Natural killer cell (primary cell): Measurements from ENCODE around the gene LBHD1. TPM values are rescaled to one million over a fixed set of nuclear protein-coding genes. Genes with fewer than 3 reads are reported as not detected.
"Not testable (repeated sequence)": the region's sequence is repeated elsewhere in the genome, so short reads cannot be mapped to it uniquely, and the experiment has no call there.

ENCODE experiments used
- ATAC-seq, 3 donors: fragments of 150-1000 bp in 2 of 3; fragments of 200-7000 bp in 1 of 3; cut with Tn5 transposase; 1 replicate in 1 of 3; 2 replicates in 2 of 3; pipeline ENCODE4 v1.10.0; 2021; ENCODE audit warnings: mild to moderate bottlenecking in 2 of 3, moderate library complexity in 2 of 3
- DNase-seq, 2 donors: peaks; one replicate each; pipeline versions ENCODE4 v3.0.0 to v3.0.0-alpha.2; 2013 to 2021; ENCODE audit warnings: mixed read lengths in 1 of 2
- H3K27ac ChIP-seq: one replicate; pipeline ENCODE4 v1.5.1; 2013; ENCODE audit warnings: mild to moderate bottlenecking, low read length
- H3K27me3 ChIP-seq: one replicate; pipeline ENCODE4 v1.6.1; 2013; ENCODE audit warnings: low read length; ENCODE audit not compliant: control insufficient read depth, insufficient read depth
- H3K36me3 ChIP-seq: one replicate; pipeline ENCODE4 v1.6.1; 2013; ENCODE audit warnings: low read length; ENCODE audit not compliant: control insufficient read depth, insufficient read depth
- H3K4me1 ChIP-seq: one replicate; pipeline ENCODE4 v1.6.1; 2013; ENCODE audit warnings: low read length; ENCODE audit not compliant: control insufficient read depth, insufficient read depth
- H3K4me3 ChIP-seq: one replicate; pipeline ENCODE4 v1.5.1; 2013; ENCODE audit warnings: low read length
- H3K9me3 ChIP-seq: one replicate; pipeline ENCODE4 v1.6.1; 2013; ENCODE audit warnings: low read length; ENCODE audit not compliant: control insufficient read depth, insufficient read depth
- H3K27ac Mint-ChIP-seq, 2 donors: one replicate each; pipeline ENCODE4 v1.8.0; 2022; ENCODE audit warnings: mild to moderate bottlenecking in 2 of 2, mixed read lengths in 2 of 2, moderate library complexity in 1 of 2
- H3K27me3 Mint-ChIP-seq, 2 donors: one replicate each; pipeline ENCODE4 v1.8.0; 2022; ENCODE audit warnings: low read depth in 2 of 2, mixed read lengths in 2 of 2
- H3K36me3 Mint-ChIP-seq: one replicate; pipeline ENCODE4 v1.8.0; 2022; ENCODE audit warnings: mixed read lengths
- H3K4me1 Mint-ChIP-seq, 2 donors: one replicate each; pipeline ENCODE4 v1.8.0; 2022; ENCODE audit warnings: mixed read lengths in 2 of 2
- H3K4me3 Mint-ChIP-seq: one replicate; pipeline ENCODE4 v1.8.0; 2022; ENCODE audit warnings: mild to moderate bottlenecking, moderate library complexity, mixed read lengths
- H3K9me3 Mint-ChIP-seq, 2 donors: one replicate each; pipeline ENCODE4 v1.8.0; 2022; ENCODE audit warnings: mixed read lengths in 2 of 2
- WGBS: methylation state at CpG from one replicate; pipeline ENCODE4 v1.1.7; 2013; ENCODE audit warnings: missing lambda C conversion rate; ENCODE audit not compliant: insufficient coverage; 5-methylcytosine and 5-hydroxymethylcytosine counted together
- intact Hi-C: fragments of 100-400 bp; cut with micrococcal nuclease; formaldehyde crosslinking; loops from one replicate; pipeline ENCODE4 v1.14.2; 2022
- total RNA-seq, 4 donors: library from RNA; stranded (reverse); fragments of 120-200 nt in 1 of 4; gene quantifications; one replicate each; pipeline versions ENCODE4 v1.2.3 to v1.2.4, GENCODE V29; 2013 to 2022
- TF ChIP-seq, protein P1 (sequence below): fragments of 200-600 bp; IDR thresholded peaks from one replicate; pipeline ENCODE4 v1.8.0; 2022; ENCODE audit warnings: antibody characterized with exemption

The LBHD1 gene
- total RNA-seq, 3 donors from 2014 or later (not counting 1 experiment from before 2014, with no cell fraction given): 17.4 to 29.1 (median 20.4) TPM

DNA sequence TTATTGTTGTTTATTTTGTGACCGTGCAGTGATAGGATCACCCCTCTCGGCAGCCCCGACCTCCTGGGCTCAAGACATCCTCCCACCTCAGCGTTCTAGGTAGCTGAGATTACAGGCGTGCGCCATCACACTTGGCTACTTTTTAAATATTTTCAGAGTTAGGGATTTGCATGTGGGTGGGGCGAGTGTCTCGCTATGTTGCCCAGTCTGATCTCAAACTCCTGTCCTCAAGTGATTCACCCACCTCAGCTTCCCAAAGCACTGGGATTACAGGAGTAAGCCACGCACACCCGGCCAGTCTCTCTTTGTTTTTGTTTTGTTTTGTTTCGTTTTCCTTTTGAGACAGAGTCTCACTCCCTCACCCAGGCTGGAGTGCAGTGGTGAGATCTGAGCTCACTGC is 17.8 kb downstream of the LBHD1 start:
- intact Hi-C loops: no loop called here
- Mint-ChIP-seq H3K36me3 (no peaks in the 10 kb centered on the region), H3K9me3 (no peaks in the 10 kb centered on the region), H3K4me3 (peak overlapping the region; percentile 52), H3K4me1 (peaks cover 15 to 17% of the 10 kb centered on the region in 2 donors), H3K27ac (peak overlapping the region; percentile 98 to 99), H3K27me3 (peaks cover 0 to 3% of the 10 kb centered on the region in 2 donors)
- WGBS: 94% methylated on average over 7 of the region's 11 CpGs
- peaks cover 22% of the 10 kb centered on the region for H3K4me1 ChIP-seq
- peaks cover 6% of the 10 kb centered on the region for H3K36me3 ChIP-seq
- no peak for ATAC-seq
- peak in 1 of 2 donors; percentile 5 for DNase-seq
- no peaks in the 10 kb centered on the region for H3K27me3 ChIP-seq
- TF ChIP-seq, protein P1, sequence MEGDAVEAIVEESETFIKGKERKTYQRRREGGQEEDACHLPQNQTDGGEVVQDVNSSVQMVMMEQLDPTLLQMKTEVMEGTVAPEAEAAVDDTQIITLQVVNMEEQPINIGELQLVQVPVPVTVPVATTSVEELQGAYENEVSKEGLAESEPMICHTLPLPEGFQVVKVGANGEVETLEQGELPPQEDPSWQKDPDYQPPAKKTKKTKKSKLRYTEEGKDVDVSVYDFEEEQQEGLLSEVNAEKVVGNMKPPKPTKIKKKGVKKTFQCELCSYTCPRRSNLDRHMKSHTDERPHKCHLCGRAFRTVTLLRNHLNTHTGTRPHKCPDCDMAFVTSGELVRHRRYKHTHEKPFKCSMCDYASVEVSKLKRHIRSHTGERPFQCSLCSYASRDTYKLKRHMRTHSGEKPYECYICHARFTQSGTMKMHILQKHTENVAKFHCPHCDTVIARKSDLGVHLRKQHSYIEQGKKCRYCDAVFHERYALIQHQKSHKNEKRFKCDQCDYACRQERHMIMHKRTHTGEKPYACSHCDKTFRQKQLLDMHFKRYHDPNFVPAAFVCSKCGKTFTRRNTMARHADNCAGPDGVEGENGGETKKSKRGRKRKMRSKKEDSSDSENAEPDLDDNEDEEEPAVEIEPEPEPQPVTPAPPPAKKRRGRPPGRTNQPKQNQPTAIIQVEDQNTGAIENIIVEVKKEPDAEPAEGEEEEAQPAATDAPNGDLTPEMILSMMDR: no peak
- no peak overlapping the region for H3K4me3 ChIP-seq
- H3K9me3 ChIP-seq: no peaks in the 10 kb centered on the region
- H3K27ac ChIP-seq: no peak overlapping the region

DNA sequence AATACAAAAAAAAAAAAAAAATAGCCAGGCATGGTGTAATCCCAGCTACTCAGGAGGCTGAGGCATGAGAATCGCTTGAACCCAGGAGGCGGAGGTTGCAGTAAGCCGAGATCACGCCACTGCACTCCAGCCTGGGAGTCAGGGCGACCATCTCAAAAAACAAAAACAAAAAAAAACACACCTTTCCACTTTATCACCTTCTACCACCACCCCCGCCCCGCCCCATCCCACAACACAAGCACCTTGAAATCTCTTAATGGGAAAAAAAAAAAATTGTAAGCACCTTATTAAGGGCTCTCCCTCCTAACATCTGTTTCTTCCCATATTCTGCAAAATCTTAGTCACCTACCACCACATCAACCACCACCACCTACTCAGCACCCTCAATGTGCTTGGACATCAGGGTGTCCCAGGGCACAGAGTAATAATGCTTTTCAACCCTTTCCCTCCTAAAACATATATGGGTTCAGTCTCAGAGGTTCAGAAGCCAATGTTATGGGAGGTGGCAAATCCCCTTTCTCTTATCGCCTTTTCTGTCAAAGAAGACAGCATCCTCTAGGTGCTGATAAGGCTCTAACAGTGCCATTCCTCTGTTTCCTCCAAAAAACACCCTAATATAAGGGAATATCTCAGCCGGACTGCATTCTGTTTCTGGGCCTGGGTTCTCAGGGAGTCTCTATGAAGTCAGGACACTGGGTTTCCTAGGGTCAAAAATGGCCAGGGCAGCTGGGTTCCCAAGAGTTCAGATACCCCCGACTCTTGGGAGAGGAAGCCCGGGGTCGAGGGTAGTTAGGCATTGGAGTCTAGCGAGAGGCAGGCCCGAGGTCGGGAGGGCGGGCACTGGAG is 19.7 kb downstream of the LBHD1 start:
- intact Hi-C loops: no loop called here

DNA sequence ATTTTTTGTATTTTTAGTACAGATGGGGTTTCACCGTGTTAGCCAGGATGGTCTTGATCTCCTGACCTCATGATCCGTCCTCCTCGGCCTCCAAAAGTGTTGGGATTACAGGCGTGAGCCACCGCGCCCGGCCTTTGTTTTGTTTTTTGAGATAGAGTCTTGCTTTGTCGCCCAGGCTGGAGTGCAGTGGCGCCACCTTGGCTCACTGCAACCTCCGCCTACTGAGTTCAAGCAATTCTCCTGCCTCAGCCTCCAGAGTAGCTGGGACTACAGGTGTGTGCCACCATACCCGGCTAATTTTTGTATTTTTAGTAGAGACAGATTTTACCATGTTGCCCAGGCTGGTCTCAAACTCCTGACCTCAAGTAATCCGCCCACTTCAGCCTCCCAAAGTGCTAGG is 21.8 kb downstream of the LBHD1 start:
- H3K9me3 Mint-ChIP-seq, H3K27ac ChIP-seq, H3K9me3 ChIP-seq, H3K27me3 ChIP-seq, H3K27ac Mint-ChIP-seq, ATAC-seq, H3K4me3 ChIP-seq, H3K27me3 Mint-ChIP-seq, H3K36me3 Mint-ChIP-seq, DNase-seq, H3K4me3 Mint-ChIP-seq, intact Hi-C loops: not testable (repeated sequence)
- H3K4me1 Mint-ChIP-seq: peaks cover 23 to 29% of the 10 kb centered on the region in 2 donors
- 95% methylated on average over 12 of the region's 12 CpGs for WGBS
- Histone ChIP-seq H3K4me1 (peaks cover 40% of the 10 kb centered on the region), H3K36me3 (peaks cover 24% of the 10 kb centered on the region)

More for the DNA sequence above, 19.7 kb downstream of the LBHD1 start:
- Mint-ChIP-seq H3K27ac (peak overlapping the region; percentile 98 to 99), H3K36me3 (no peaks in the 10 kb centered on the region), H3K27me3 (peaks cover 0 to 3% of the 10 kb centered on the region in 2 donors), H3K4me1 (peaks cover 15 to 17% of the 10 kb centered on the region in 2 donors), H3K4me3 (peak overlapping the region; percentile 99), H3K9me3 (no peaks in the 10 kb centered on the region)
- H3K4me3 ChIP-seq: peak overlapping the region; percentile 90
- H3K9me3 ChIP-seq: no peaks in the 10 kb centered on the region
- peaks cover 24% of the 10 kb centered on the region for H3K36me3 ChIP-seq
- H3K4me1 ChIP-seq: peaks cover 24% of the 10 kb centered on the region
- H3K27me3 ChIP-seq: no peaks in the 10 kb centered on the region
- DNase-seq (peak in 1 of 2 donors; percentile 44), ATAC-seq (peak in 2 of 3 donors; percentile 2 to 6)
- TF ChIP-seq, protein P1: no peak
- WGBS: 39% methylated on average over 15 of the region's 16 CpGs
- peak overlapping the region; percentile 83 for H3K27ac ChIP-seq

DNA sequence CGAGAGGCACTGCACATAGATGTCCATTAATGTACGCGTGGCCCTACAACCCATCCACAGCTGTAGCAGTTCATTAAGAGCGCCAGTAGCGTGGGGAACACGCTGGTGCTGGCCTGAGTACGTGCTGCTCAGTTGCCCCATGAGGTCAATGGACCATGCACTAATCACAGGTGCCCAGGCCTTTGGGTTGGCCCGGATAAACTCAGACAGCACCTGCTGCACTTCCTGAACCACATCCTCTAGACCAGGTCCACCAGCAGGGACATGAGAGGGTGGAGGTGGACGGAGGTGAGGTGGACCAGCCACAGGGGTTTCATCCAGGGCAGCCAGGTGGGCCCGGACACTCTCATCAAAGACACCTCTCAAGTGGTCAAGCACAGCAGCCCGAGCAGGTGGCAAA is 22.6 kb downstream of the LBHD1 start:
- Mint-ChIP-seq H3K27me3 (peaks cover 0 to 3% of the 10 kb centered on the region in 2 donors), H3K27ac (no peak overlapping the region), H3K4me3 (peak overlapping the region; percentile 25), H3K4me1 (peaks cover 23 to 29% of the 10 kb centered on the region in 2 donors), H3K36me3 (no peaks in the 10 kb centered on the region), H3K9me3 (no peaks in the 10 kb centered on the region)
- 97% methylated on average over 10 of the region's 11 CpGs for WGBS
- TF ChIP-seq, protein P1: no peak
- peaks cover 44% of the 10 kb centered on the region for H3K4me1 ChIP-seq
- ATAC-seq (no peak), DNase-seq (peak in 1 of 2 donors; percentile 4)
- intact Hi-C loops: no loop called here
- no peaks in the 10 kb centered on the region for H3K9me3 ChIP-seq
- H3K4me3 ChIP-seq: no peak overlapping the region
- H3K36me3 ChIP-seq: peaks cover 24% of the 10 kb centered on the region
- no peak overlapping the region for H3K27ac ChIP-seq
- no peaks in the 10 kb centered on the region for H3K27me3 ChIP-seq
